T-cell (primary cell): ENCODE measurements around the gene DCAF10. TPM values are rescaled to one million over a fixed set of nuclear protein-coding genes. Genes with fewer than 3 reads are reported as not detected.
"Not testable (repeated sequence)": the region's sequence is repeated elsewhere in the genome, so short reads cannot be mapped to it uniquely, and the experiment has no call there.

Experiments
- ATAC-seq, 4 experiments: fragments of 200-7000 bp in 3 of 4; fragments of 150-1000 bp in 1 of 4; cut with Tn5 transposase; replicated peaks in 1 of 4; 1 replicate in 3 of 4; 2 replicates in 1 of 4; pipeline ENCODE4 v1.10.0; 2021; ENCODE audit warnings: moderate library complexity in 3 of 4, mild to moderate bottlenecking in 2 of 4, moderate number of reproducible peaks in 1 of 4
- CTCF ChIA-PET, 2 donors: fragments of 300-600 bp; sonication (Branson Sonifier 250); formaldehyde crosslinking; loops; one replicate each; lab custom pipeline; 2022; ENCODE audit warnings: antibody characterized with exemption in 2 of 2; lab: Charles Lee
- POLR2A ChIA-PET, 2 donors: fragments of 300-600 bp; sonication (Branson Sonifier 250); formaldehyde crosslinking; loops; one replicate each; lab custom pipeline; 2022; ENCODE audit warnings: antibody characterized with exemption in 2 of 2; lab: Charles Lee
- DNase-seq, 35 experiments: peaks; one replicate each; pipeline versions ENCODE4 v3.0.0 to v3.0.0-alpha.2; 2013 to 2023
- H3K27ac ChIP-seq: one replicate; pipeline ENCODE4 v1.5.1; 2013; ENCODE audit warnings: low read length
- H3K27me3 ChIP-seq, 2 experiments: replicated peaks in 1 of 2; 1 replicate in 1 of 2; 2 replicates in 1 of 2; pipeline versions ENCODE4 v1.6.1 to v1.7.0; 2013; ENCODE audit warnings: low read length in 1 of 2, mixed read lengths in 1 of 2; ENCODE audit not compliant: control insufficient read depth in 2 of 2, insufficient read depth in 2 of 2; ENCODE audit errors: extremely low read depth in 1 of 2
- H3K36me3 ChIP-seq, 2 donors: 1 replicate in 1 of 2; 2 replicates in 1 of 2; pipeline versions ENCODE4 v1.6.1 to v1.7.0; 2013; ENCODE audit warnings: low read length in 1 of 2; ENCODE audit not compliant: control insufficient read depth in 2 of 2, insufficient read depth in 1 of 2; ENCODE audit errors: extremely low read depth in 1 of 2
- H3K4me1 ChIP-seq, 2 experiments: 1 replicate in 1 of 2; 2 replicates in 1 of 2; pipeline versions ENCODE4 v1.6.1 to v1.7.0; 2013; ENCODE audit warnings: low read length in 2 of 2, mixed read lengths in 1 of 2; ENCODE audit not compliant: insufficient read depth in 2 of 2, control insufficient read depth in 1 of 2; ENCODE audit errors: extremely low read depth in 1 of 2
- H3K4me3 ChIP-seq, 2 donors: 1 replicate in 1 of 2; 2 replicates in 1 of 2; pipeline versions ENCODE4 v1.5.1 to v1.7.0; 2013; ENCODE audit warnings: mild to moderate bottlenecking in 2 of 2, low read length in 1 of 2, moderate library complexity in 1 of 2; ENCODE audit not compliant: control insufficient read depth in 1 of 2; ENCODE audit errors: extremely low read depth in 1 of 2
- H3K9me3 ChIP-seq: 2 replicates; pipeline ENCODE4 v1.7.0; 2013
- H3K27ac Mint-ChIP-seq, 2 donors: one replicate each; pipeline ENCODE4 v1.8.0; 2020 to 2021; ENCODE audit warnings: mild to moderate bottlenecking in 2 of 2, mixed read lengths in 2 of 2
- H3K27me3 Mint-ChIP-seq, 2 donors: one replicate each; pipeline ENCODE4 v1.8.0; 2021 to 2022; ENCODE audit warnings: mixed read lengths in 2 of 2
- H3K36me3 Mint-ChIP-seq: one replicate; pipeline ENCODE4 v1.8.0; 2021; ENCODE audit warnings: mixed read lengths
- H3K4me1 Mint-ChIP-seq, 3 donors: one replicate each; pipeline ENCODE4 v1.8.0; 2020 to 2022; ENCODE audit warnings: mixed read lengths in 3 of 3, mild to moderate bottlenecking in 1 of 3
- H3K4me3 Mint-ChIP-seq, 3 donors: one replicate each; pipeline ENCODE4 v1.8.0; 2020 to 2022; ENCODE audit warnings: mild to moderate bottlenecking in 3 of 3, mixed read lengths in 3 of 3, moderate library complexity in 3 of 3
- H3K9me3 Mint-ChIP-seq, 3 donors: one replicate each; pipeline ENCODE4 v1.8.0; 2020 to 2022; ENCODE audit warnings: mixed read lengths in 3 of 3
- WGBS: methylation state at CpG from one replicate; pipeline ENCODE4 v1.1.5; 2013; ENCODE audit warnings: missing lambda C conversion rate; ENCODE audit not compliant: insufficient coverage; 5-methylcytosine and 5-hydroxymethylcytosine counted together
- total RNA-seq, 35 experiments: library from RNA in 6 of 35; stranded (reverse) in 6 of 35; fragments of 120-200 nt in 1 of 35; gene quantifications; one replicate each; pipeline versions ENCODE4 v1.2.1 to v1.2.4 and lab custom pipeline; 2013 to 2026

Gene DCAF10
- total RNA-seq, 5 donors from 2014 or later (not counting 1 experiment from before 2014, with no cell fraction given): 18.4 to 20.9 (median 19.2) TPM

DNA sequence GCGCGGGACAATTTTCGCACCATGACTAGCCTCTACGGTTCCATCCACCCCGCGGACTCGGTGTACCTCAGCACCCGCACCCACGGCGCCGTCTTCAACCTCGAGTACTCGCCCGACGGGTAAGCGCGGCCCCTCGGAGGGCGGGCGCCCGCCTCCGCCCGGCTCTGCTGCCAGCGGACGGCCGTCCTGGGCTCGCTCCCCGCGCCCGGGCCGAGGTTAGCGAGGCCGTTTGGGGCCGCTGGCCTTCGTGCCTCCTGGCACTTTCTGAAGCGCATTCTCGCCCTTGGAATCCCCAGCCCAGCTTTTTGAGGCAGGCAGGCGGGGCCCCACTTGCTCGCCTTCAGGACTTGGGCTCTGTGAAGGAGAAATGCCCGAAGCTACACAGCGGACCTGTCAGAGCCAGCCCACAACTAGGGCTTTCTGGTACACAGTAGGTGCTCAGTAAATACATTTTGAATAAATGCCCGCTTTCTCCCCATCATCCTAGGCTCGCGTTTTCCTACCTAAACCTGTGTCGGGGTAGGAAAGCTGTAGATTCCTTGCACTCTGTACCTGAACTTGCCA, 772 bp downstream of the DCAF10 start:
- POLR2A ChIA-PET: interaction anchor here in 1 of 2 donors (0.6 to 0.7 kb wide), 2 partner anchors 17 to 681 kb away, joined by 4 to 5 read pairs; partner anchors contain the start of genes EXOSC3 and ZCCHC7
- Mint-ChIP-seq H3K36me3 (no peaks in the 10 kb centered on the region), H3K4me3 (peak overlapping the region; percentile 86 to 91 (median 88)), H3K4me1 (peaks cover 41 to 58% (median 50%) of the 10 kb centered on the region in 3 donors), H3K27me3 (no peaks in the 10 kb centered on the region), H3K9me3 (no peaks in the 10 kb centered on the region), H3K27ac (peak overlapping the region; percentile 61 to 79)
- Histone ChIP-seq H3K27me3 (no peaks in the 10 kb centered on the region), H3K36me3 (no peaks in the 10 kb centered on the region), H3K4me3 (peak overlapping the region; percentile 71 to 98), H3K27ac (no peak overlapping the region), H3K4me1 (peaks cover 16 to 23% of the 10 kb centered on the region in 2 experiments), H3K9me3 (no peaks in the 10 kb centered on the region)
- peak in 3 of 4 experiments; percentile 26 to 27 (median 26) for ATAC-seq
- 4% methylated on average over 45 of the region's 45 CpGs for WGBS
- DNase-seq: peak in 2 of 35 experiments; percentile 9 to 11
- CTCF ChIA-PET: interaction anchor here in 1 of 2 donors (0.7 to 1.9 kb wide), 4 partner anchors 12 to 103 kb away, joined by 3 to 9 read pairs (median 4); partner anchors contain the start of gene EXOSC3

- Histone ChIP-seq H3K27me3 (no peaks in the 10 kb centered on the region), H3K36me3 (no peaks in the 10 kb centered on the region), H3K9me3 (no peaks in the 10 kb centered on the region), H3K4me1 (peaks cover 16 to 23% of the 10 kb centered on the region in 2 experiments), H3K4me3 (peak overlapping the region; percentile 71 to 98), H3K27ac (no peak overlapping the region)
- Mint-ChIP-seq H3K4me3 (peak overlapping the region; percentile 86 to 91 (median 88)), H3K27ac (peak overlapping the region in 1 of 2 donors; percentile 79), H3K4me1 (peaks cover 44 to 62% (median 53%) of the 10 kb centered on the region in 3 donors), H3K9me3 (no peaks in the 10 kb centered on the region), H3K36me3 (no peaks in the 10 kb centered on the region), H3K27me3 (no peaks in the 10 kb centered on the region)
- ChIA-PET POLR2A (no interaction called here), CTCF (interaction anchor here in 1 of 2 donors (1.1 kb wide), 1 partner anchor 102 kb away, joined by 3 read pairs; no protein-coding TSS in a partner anchor)
- ATAC-seq (no peak), DNase-seq (no peak)
- WGBS: 85% methylated on average over 5 of the region's 10 CpGs
Measured at GRCh38 chr9:37801959-37802711, 1.5 kb downstream of the DCAF10 start.

- no peaks in the 10 kb centered on the region for H3K27me3 Mint-ChIP-seq
- Histone ChIP-seq H3K4me3 (no peak overlapping the region), H3K27me3 (no peaks in the 10 kb centered on the region), H3K27ac (no peak overlapping the region), H3K4me1 (peaks cover 13 to 14% of the 10 kb centered on the region in 2 experiments), H3K9me3 (no peaks in the 10 kb centered on the region), H3K36me3 (peaks cover 0 to 2% of the 10 kb centered on the region in 2 donors)
- no peak overlapping the region for H3K27ac Mint-ChIP-seq
- ChIA-PET POLR2A (no interaction called here), CTCF (no interaction called here)
- 90% methylated on average over 2 of the region's 4 CpGs for WGBS
- DNase-seq: no peak
- H3K36me3 Mint-ChIP-seq: peaks cover 4% of the 10 kb centered on the region
- H3K4me1 Mint-ChIP-seq: peaks cover 32 to 52% (median 43%) of the 10 kb centered on the region in 3 donors
- no peak for ATAC-seq
- H3K9me3 Mint-ChIP-seq: no peaks in the 10 kb centered on the region
- no peak overlapping the region for H3K4me3 Mint-ChIP-seq
Measured at GRCh38 chr9:37806271-37806670, 5.7 kb downstream of the DCAF10 start.

DNA sequence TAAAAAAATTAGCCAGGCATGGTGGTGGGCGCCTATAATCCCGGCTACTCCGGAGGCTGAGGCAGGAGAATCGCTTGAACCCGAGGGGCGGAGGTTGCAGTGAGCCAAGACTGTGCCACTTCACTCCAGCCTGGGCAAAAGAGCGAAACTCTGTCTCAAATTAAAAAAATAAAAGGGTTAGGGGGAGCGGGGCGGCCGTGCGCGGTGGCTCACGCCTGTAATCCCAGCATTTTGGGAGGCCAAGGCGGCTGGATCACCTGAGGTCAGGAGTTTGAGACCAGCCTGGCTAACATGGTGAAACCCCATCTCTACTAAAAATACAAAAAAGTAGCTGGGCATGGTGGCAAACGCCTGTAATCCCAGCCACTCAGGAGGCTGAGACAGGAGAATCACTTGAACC, 9.1 kb downstream of the DCAF10 start:
- 100% methylated on average over 2 of the region's 15 CpGs for WGBS
- H3K4me1 Mint-ChIP-seq: peaks cover 21 to 24% (median 23%) of the 10 kb centered on the region in 3 donors
- H3K4me1 ChIP-seq, H3K27me3 Mint-ChIP-seq, H3K4me3 ChIP-seq, H3K36me3 Mint-ChIP-seq, H3K27ac Mint-ChIP-seq, H3K36me3 ChIP-seq, H3K4me3 Mint-ChIP-seq, H3K9me3 Mint-ChIP-seq, ATAC-seq, H3K27me3 ChIP-seq, H3K9me3 ChIP-seq, CTCF ChIA-PET, DNase-seq, POLR2A ChIA-PET, H3K27ac ChIP-seq: not testable (repeated sequence)

DNA sequence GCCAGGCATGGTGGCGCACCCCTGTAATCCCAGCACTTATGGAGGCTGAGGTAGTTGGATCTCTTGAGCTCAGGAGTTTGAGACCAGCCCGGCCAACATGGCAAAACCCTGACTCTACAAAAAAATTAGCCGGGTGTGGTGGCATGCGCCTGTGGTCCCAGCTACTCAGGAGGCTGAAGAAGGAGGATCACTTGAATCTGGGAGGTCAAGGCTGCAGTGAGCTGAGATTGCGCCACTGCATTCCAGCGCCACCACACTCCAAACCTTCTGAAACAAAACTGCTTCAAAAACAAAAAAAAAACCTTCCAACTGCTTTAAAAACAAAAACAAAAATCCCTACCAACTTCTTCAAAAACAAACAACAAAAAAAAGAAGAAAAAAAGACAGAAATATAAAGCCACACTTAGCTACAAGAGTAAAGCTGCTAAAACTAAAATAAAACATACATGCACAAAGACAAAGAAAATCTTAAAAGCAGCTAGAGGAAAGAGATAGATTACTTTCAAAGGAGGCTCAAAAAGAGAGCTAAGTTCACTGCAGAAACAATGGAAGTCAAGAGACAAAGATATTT, 11.4 kb downstream of the DCAF10 start:
- H3K36me3 Mint-ChIP-seq: peaks cover 7% of the 10 kb centered on the region
- ChIA-PET POLR2A (interaction anchor here in 1 of 2 donors (0.7 kb wide), 1 partner anchor 127 kb away, joined by 4 read pairs; no protein-coding TSS in a partner anchor), CTCF (interaction anchor here in 1 of 2 donors (0.6 kb wide), 1 partner anchor 1709 kb away, joined by 3 read pairs; no protein-coding TSS in a partner anchor)
- WGBS: no CpG with 5 or more reads among the region's 6 CpGs
- no peak overlapping the region for H3K4me3 ChIP-seq
- H3K4me1 ChIP-seq: no peaks in the 10 kb centered on the region
- no peaks in the 10 kb centered on the region for H3K9me3 Mint-ChIP-seq
- H3K4me3 Mint-ChIP-seq: no peak overlapping the region
- H3K36me3 ChIP-seq: peaks cover 0 to 2% of the 10 kb centered on the region in 2 donors
- H3K27me3 ChIP-seq: no peaks in the 10 kb centered on the region
- no peak for ATAC-seq
- no peaks in the 10 kb centered on the region for H3K9me3 ChIP-seq
- H3K27ac ChIP-seq: no peak overlapping the region
- DNase-seq: no peak
- H3K27me3 Mint-ChIP-seq: no peaks in the 10 kb centered on the region
- H3K4me1 Mint-ChIP-seq: peaks cover 6 to 13% (median 12%) of the 10 kb centered on the region in 3 donors
- H3K27ac Mint-ChIP-seq: no peak overlapping the region
